Measurements from ENCODE around the gene PANK1.

- TF ChIP-seq EZH2 (IDR thresholded peaks at IDR 0.05; ENCODE audit: borderline replicate concordance, low read length) (no peak), CTCF (IDR thresholded peaks at IDR 0.05; ENCODE audit: low read length) (no peak)
Observed at GRCh38 chr10:89576696-89577095, 68.3 kb downstream of the PANK1 start.

Measured in OCI-LY1 (cell line).